Islet of Langerhans (tissue), 1 donor: ENCODE results near the gene ATP6V1E1.

ENCODE experiments used
- FAIRE-seq: peaks from one replicate; lab custom pipeline; 2011; peaks lifted over from hg19 to GRCh38; lab: Jason Lieb, UNC

ATP6V1E1 gene

GRCh38 chr22:17633217-17633997 is 4.9 kb upstream of the ATP6V1E1 start:
- FAIRE-seq: no peak

GRCh38 chr22:17631076-17631565 is 2.6 kb upstream of the ATP6V1E1 start:
- no peak for FAIRE-seq

- FAIRE-seq: no peak
Measured at GRCh38 chr22:17629641-17630040, 1.1 kb upstream of the ATP6V1E1 start.

- no peak for FAIRE-seq
Measured at GRCh38 chr22:17629173-17629489, 582 bp upstream of the ATP6V1E1 start.

GRCh38 chr22:17627961-17628405 is 566 bp downstream of the ATP6V1E1 start:
- FAIRE-seq: no peak

GRCh38 chr22:17613280-17613679 is 15.3 kb downstream of the ATP6V1E1 start:
- FAIRE-seq: no peak

- peak; percentile 43 for FAIRE-seq
Measured at GRCh38 chr22:17612057-17612456, 16.5 kb downstream of the ATP6V1E1 start.

GRCh38 chr22:17607891-17608521 is 20.5 kb downstream of the ATP6V1E1 start:
- no peak for FAIRE-seq

- FAIRE-seq: no peak
Measured at GRCh38 chr22:17606496-17606895, 22.1 kb downstream of the ATP6V1E1 start.

- FAIRE-seq: no peak
Measured at GRCh38 chr22:17603668-17604067, 24.9 kb downstream of the ATP6V1E1 start.

GRCh38 chr22:17601031-17601430 is 27.5 kb downstream of the ATP6V1E1 start:
- FAIRE-seq: no peak

- no peak for FAIRE-seq
Measured at GRCh38 chr22:17598318-17598717, 30.2 kb downstream of the ATP6V1E1 start.

GRCh38 chr22:17597217-17597616 is 31.3 kb downstream of the ATP6V1E1 start:
- FAIRE-seq: no peak

- no peak for FAIRE-seq
Measured at GRCh38 chr22:17596226-17596625, 32.3 kb downstream of the ATP6V1E1 start.

- no peak for FAIRE-seq
Measured at GRCh38 chr22:17592201-17592600, 36.3 kb downstream of the ATP6V1E1 start.

- no peak for FAIRE-seq
Measured at GRCh38 chr22:17590586-17590985, 38.0 kb downstream of the ATP6V1E1 start.

GRCh38 chr22:17589810-17590375 is 38.7 kb downstream of the ATP6V1E1 start:
- FAIRE-seq: no peak

- FAIRE-seq: no peak
Measured at GRCh38 chr22:17588606-17589005, 39.9 kb downstream of the ATP6V1E1 start.

GRCh38 chr22:17587629-17588028 is 40.9 kb downstream of the ATP6V1E1 start:
- FAIRE-seq: no peak

- no peak for FAIRE-seq
Measured at GRCh38 chr22:17586831-17587440, 41.6 kb downstream of the ATP6V1E1 start.

GRCh38 chr22:17583151-17583550 is 45.4 kb downstream of the ATP6V1E1 start:
- no peak for FAIRE-seq

- FAIRE-seq: no peak
Measured at GRCh38 chr22:17581631-17582030, 46.9 kb downstream of the ATP6V1E1 start.

GRCh38 chr22:17581056-17581455 is 47.5 kb downstream of the ATP6V1E1 start:
- no peak for FAIRE-seq
